ENCODE measurements around the gene PURA. TPM values are rescaled to one million over a fixed set of nuclear protein-coding genes. Genes with fewer than 3 reads are reported as not detected.

The PURA gene
- total RNA-seq, 1 experiment from 2014 or later = 16.9 TPM

- BruUV-seq (replicated peaks) = no TSS peak
- POLR2A ChIA-PET = no interaction called here
Observed at GRCh38 chr5:140157032-140157781, 43.3 kb downstream of the PURA start.

DNA sequence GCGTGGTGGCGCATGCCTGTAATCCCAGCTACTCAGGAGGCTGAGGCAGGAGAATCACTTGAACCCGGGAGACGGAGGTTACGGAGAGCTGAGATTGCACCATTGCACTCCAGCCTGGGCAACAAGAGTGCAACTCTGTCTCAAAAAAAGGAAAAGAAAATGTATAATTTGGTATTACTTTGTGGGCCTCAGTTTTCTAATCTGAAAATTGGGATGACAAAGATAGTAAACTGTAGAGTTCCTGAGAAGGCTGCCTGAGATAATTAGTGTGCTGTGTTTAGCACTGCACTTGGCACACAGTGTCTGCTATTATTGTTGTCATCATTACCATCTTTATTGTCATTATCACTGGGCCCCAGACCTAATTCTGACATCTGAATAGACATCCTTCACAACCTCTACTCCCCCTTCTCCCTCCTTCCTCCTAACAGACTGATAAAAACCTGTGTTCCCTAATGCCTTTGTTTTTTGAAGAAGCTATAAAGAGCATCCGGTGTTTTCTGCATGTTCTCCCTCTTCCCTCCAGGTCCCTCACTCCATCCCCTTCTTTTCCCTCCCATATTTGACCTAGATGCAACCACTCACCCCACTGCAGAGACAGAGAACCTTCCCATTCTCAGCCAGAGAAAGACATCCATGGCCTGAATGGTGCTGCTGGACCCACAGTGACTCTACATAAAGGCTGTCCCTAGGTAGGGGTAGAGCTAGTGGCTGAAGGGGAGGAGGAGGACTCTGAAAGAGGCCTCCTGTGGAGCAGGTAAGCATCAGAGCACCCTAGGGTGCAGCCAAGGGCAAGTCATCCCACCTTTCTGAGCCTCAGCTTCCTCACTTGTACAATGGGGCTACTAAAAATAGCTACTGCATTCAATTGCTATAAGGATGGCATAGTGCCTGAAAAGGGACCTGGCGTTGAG lies 45.4 kb downstream of the PURA start:
- in situ Hi-C loops (cut with HindIII; ENCODE audit: low pct_unique_long_range_greater_than_20kb, low sequenced_read_pairs) (no loop called here), intact Hi-C loops (cut with micrococcal nuclease; ENCODE audit: unreplicated experiment) (loop anchor here (5.0 to 10.0 kb wide), 2 partner anchors 42 to 174 kb away; no protein-coding TSS in a partner anchor)
- BruUV-seq (replicated peaks) = TSS peak; percentile 15
- DNase-seq (ENCODE audit: low read depth, low spot score) (no peak), ATAC-seq (no peak)
- ChIA-PET CTCF (interaction anchor here (0.7 kb wide), 1 partner anchor 208 kb away, joined by 3 read pairs; no protein-coding TSS in a partner anchor), POLR2A (no interaction called here)
- H3K4me1 ChIP-seq (ENCODE audit: control insufficient read depth, insufficient read depth, low read length) = peaks cover 6% of the 10 kb centered on the region
- no peaks in the 10 kb centered on the region for H3K27me3 ChIP-seq (ENCODE audit: control insufficient read depth, insufficient read depth, low read length)
- no peak overlapping the region for H3K27ac ChIP-seq (ENCODE audit: low read length)
- no peak overlapping the region for H3K4me3 ChIP-seq (ENCODE audit: low read depth in 2 of 2, low read length in 2 of 2)
- H3K9me3 ChIP-seq (ENCODE audit: control insufficient read depth, insufficient read depth, low read depth, low read length) = no peaks in the 10 kb centered on the region
- no peak for TF ChIP-seq TCF7L2 (IDR thresholded peaks at IDR 0.05; ENCODE audit: low read depth, low read length)
- TF ChIP-seq SIN3A (IDR thresholded peaks at IDR 0.05; ENCODE audit: borderline replicate concordance, insufficient read depth, low read depth, low read length) = no peak
- TF ChIP-seq, protein P1, sequence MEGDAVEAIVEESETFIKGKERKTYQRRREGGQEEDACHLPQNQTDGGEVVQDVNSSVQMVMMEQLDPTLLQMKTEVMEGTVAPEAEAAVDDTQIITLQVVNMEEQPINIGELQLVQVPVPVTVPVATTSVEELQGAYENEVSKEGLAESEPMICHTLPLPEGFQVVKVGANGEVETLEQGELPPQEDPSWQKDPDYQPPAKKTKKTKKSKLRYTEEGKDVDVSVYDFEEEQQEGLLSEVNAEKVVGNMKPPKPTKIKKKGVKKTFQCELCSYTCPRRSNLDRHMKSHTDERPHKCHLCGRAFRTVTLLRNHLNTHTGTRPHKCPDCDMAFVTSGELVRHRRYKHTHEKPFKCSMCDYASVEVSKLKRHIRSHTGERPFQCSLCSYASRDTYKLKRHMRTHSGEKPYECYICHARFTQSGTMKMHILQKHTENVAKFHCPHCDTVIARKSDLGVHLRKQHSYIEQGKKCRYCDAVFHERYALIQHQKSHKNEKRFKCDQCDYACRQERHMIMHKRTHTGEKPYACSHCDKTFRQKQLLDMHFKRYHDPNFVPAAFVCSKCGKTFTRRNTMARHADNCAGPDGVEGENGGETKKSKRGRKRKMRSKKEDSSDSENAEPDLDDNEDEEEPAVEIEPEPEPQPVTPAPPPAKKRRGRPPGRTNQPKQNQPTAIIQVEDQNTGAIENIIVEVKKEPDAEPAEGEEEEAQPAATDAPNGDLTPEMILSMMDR (IDR thresholded peaks at IDR 0.05) = no peak
- TF ChIP-seq, protein P2, sequence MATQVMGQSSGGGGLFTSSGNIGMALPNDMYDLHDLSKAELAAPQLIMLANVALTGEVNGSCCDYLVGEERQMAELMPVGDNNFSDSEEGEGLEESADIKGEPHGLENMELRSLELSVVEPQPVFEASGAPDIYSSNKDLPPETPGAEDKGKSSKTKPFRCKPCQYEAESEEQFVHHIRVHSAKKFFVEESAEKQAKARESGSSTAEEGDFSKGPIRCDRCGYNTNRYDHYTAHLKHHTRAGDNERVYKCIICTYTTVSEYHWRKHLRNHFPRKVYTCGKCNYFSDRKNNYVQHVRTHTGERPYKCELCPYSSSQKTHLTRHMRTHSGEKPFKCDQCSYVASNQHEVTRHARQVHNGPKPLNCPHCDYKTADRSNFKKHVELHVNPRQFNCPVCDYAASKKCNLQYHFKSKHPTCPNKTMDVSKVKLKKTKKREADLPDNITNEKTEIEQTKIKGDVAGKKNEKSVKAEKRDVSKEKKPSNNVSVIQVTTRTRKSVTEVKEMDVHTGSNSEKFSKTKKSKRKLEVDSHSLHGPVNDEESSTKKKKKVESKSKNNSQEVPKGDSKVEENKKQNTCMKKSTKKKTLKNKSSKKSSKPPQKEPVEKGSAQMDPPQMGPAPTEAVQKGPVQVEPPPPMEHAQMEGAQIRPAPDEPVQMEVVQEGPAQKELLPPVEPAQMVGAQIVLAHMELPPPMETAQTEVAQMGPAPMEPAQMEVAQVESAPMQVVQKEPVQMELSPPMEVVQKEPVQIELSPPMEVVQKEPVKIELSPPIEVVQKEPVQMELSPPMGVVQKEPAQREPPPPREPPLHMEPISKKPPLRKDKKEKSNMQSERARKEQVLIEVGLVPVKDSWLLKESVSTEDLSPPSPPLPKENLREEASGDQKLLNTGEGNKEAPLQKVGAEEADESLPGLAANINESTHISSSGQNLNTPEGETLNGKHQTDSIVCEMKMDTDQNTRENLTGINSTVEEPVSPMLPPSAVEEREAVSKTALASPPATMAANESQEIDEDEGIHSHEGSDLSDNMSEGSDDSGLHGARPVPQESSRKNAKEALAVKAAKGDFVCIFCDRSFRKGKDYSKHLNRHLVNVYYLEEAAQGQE (IDR thresholded peaks at IDR 0.05; ENCODE audit: insufficient read depth in 1 of 2, low read depth in 2 of 2, low read length in 1 of 2) = no peak
- TF ChIP-seq POLR2AphosphoS5 (IDR thresholded peaks at IDR 0.05; ENCODE audit: low read depth, low read length) = no peak
- no peaks in the 10 kb centered on the region for H3K36me3 ChIP-seq (ENCODE audit: control insufficient read depth, insufficient read depth, low read length)

More at GRCh38 chr5:140157032-140157781, 43.3 kb downstream of the PURA start:
- DNase-seq (ENCODE audit: low read depth, low spot score) (peak; percentile 57), ATAC-seq (peak; percentile 98)
- CTCF ChIA-PET = interaction anchor here (0.6 to 0.9 kb wide), 2 partner anchors 43 to 391 kb away, joined by 3 to 16 read pairs; no protein-coding TSS in a partner anchor
- in situ Hi-C loops (cut with HindIII; ENCODE audit: low pct_unique_long_range_greater_than_20kb, low sequenced_read_pairs) = no loop called here
- intact Hi-C loops (cut with micrococcal nuclease; ENCODE audit: unreplicated experiment) = loop anchor here (1.0 to 10.0 kb wide), 3 partner anchors 40 to 172 kb away; no protein-coding TSS in a partner anchor
- TF ChIP-seq POLR2AphosphoS5 (IDR thresholded peaks at IDR 0.05; ENCODE audit: low read depth, low read length) = no peak
- TF ChIP-seq, protein P1 (IDR thresholded peaks at IDR 0.05) = peak; percentile 93
- H3K4me1 ChIP-seq (ENCODE audit: control insufficient read depth, insufficient read depth, low read length) = peaks cover 6% of the 10 kb centered on the region
- peak overlapping the region; percentile 16 to 42 for H3K4me3 ChIP-seq (ENCODE audit: low read depth in 2 of 2, low read length in 2 of 2)
- H3K27ac ChIP-seq (ENCODE audit: low read length) = peak overlapping the region; percentile 74
- H3K9me3 ChIP-seq (ENCODE audit: control insufficient read depth, insufficient read depth, low read depth, low read length) = no peaks in the 10 kb centered on the region
- H3K27me3 ChIP-seq (ENCODE audit: control insufficient read depth, insufficient read depth, low read length) = no peaks in the 10 kb centered on the region
- H3K36me3 ChIP-seq (ENCODE audit: control insufficient read depth, insufficient read depth, low read length) = no peaks in the 10 kb centered on the region

Measured in Panc1 (cell line).